ENCODE measurements around the gene PHF21B. TPM values are rescaled to one million over a fixed set of nuclear protein-coding genes. Genes with fewer than 3 reads are reported as not detected.

Gene PHF21B
- total and polyA plus RNA-seq, 3 donors from 2014 or later: 8.5 to 37.9 (median 19.0) TPM

- Histone ChIP-seq H3K9me3 (no peaks in the 10 kb centered on the region), H3K36me3 (ENCODE audit: low read depth, missing control alignments) (no peaks in the 10 kb centered on the region), H3K4me1 (no peaks in the 10 kb centered on the region), H3K27me3 (no peaks in the 10 kb centered on the region), H3K4me3 (no peak overlapping the region), H3K27ac (no peak overlapping the region)
- WGBS, 2 donors: 94% methylated on average over 21 of the region's 21 CpGs; no CpG with 5 or more reads in 1 of the 2 donors
- TF ChIP-seq POLR2A (IDR thresholded peaks at IDR 0.05) (no peak), CTCF (IDR thresholded peaks at IDR 0.05) (no peak)
- no peak for DNase-seq
- intact Hi-C loops (cut with DNase I; ENCODE audit: low total_unique reads): no loop called here
Observed at GRCh38 chr22:44848791-44849420, 160.9 kb downstream of the PHF21B start.

GRCh38 chr22:44848296-44848741 is 161.5 kb downstream of the PHF21B start:
- Histone ChIP-seq H3K27ac (no peak overlapping the region), H3K36me3 (ENCODE audit: low read depth, missing control alignments) (no peaks in the 10 kb centered on the region), H3K9me3 (no peaks in the 10 kb centered on the region), H3K4me3 (no peak overlapping the region), H3K4me1 (no peaks in the 10 kb centered on the region), H3K27me3 (no peaks in the 10 kb centered on the region)
- TF ChIP-seq POLR2A (IDR thresholded peaks at IDR 0.05) (no peak), CTCF (IDR thresholded peaks at IDR 0.05) (no peak)
- WGBS, 2 donors: 71 to 75% methylated on average over 12 to 14 of the region's 14 CpGs
- intact Hi-C loops (cut with DNase I; ENCODE audit: low total_unique reads): no loop called here
- DNase-seq: no peak

- intact Hi-C loops (cut with DNase I; ENCODE audit: low total_unique reads): no loop called here
- WGBS, 2 donors: 90 to 96% methylated on average over 7 to 18 of the region's 18 CpGs
Observed at GRCh38 chr22:44847892-44848291, 161.9 kb downstream of the PHF21B start.

GRCh38 chr22:44847380-44847779 is 162.4 kb downstream of the PHF21B start:
- no peaks in the 10 kb centered on the region for H3K27me3 ChIP-seq
- no peak overlapping the region for H3K4me3 ChIP-seq
- intact Hi-C loops (cut with DNase I; ENCODE audit: low total_unique reads): no loop called here
- no peak overlapping the region for H3K27ac ChIP-seq
- H3K9me3 ChIP-seq: no peaks in the 10 kb centered on the region
- WGBS, 2 donors: 70 to 74% methylated on average over 4 of the region's 4 CpGs
- no peaks in the 10 kb centered on the region for H3K36me3 ChIP-seq (ENCODE audit: low read depth, missing control alignments)
- no peaks in the 10 kb centered on the region for H3K4me1 ChIP-seq
- DNase-seq: no peak
- TF ChIP-seq POLR2A (IDR thresholded peaks at IDR 0.05) (no peak), CTCF (IDR thresholded peaks at IDR 0.05) (no peak)

More at GRCh38 chr22:44847892-44848291, 161.9 kb downstream of the PHF21B start:
- DNase-seq: no peak
- Histone ChIP-seq H3K4me3 (no peak overlapping the region), H3K36me3 (ENCODE audit: low read depth, missing control alignments) (no peaks in the 10 kb centered on the region), H3K27ac (no peak overlapping the region), H3K4me1 (no peaks in the 10 kb centered on the region), H3K9me3 (no peaks in the 10 kb centered on the region), H3K27me3 (no peaks in the 10 kb centered on the region)
- TF ChIP-seq CTCF (IDR thresholded peaks at IDR 0.05) (no peak), POLR2A (IDR thresholded peaks at IDR 0.05) (no peak)

- Histone ChIP-seq H3K4me1 (no peaks in the 10 kb centered on the region), H3K9me3 (no peaks in the 10 kb centered on the region), H3K36me3 (ENCODE audit: low read depth, missing control alignments) (no peaks in the 10 kb centered on the region), H3K27me3 (no peaks in the 10 kb centered on the region), H3K27ac (no peak overlapping the region), H3K4me3 (no peak overlapping the region)
- DNase-seq: no peak
- WGBS, 2 donors: 88 to 93% methylated on average over 15 to 16 of the region's 16 CpGs
- intact Hi-C loops (cut with DNase I; ENCODE audit: low total_unique reads): no loop called here
- no peak for TF ChIP-seq POLR2A (IDR thresholded peaks at IDR 0.05)
- TF ChIP-seq CTCF (IDR thresholded peaks at IDR 0.05): no peak
Observed at GRCh38 chr22:44846726-44847275, 163.0 kb downstream of the PHF21B start.
